Trophoblast cell (in vitro differentiated cells and primary cell): ENCODE results near the gene LRRFIP1.

ENCODE experiments used
- DNase-seq, 2 donors: peaks; one replicate each; pipeline ENCODE4 v3.0.0-alpha.2; 2016
- H2AFZ ChIP-seq: 2 replicates; pipeline ENCODE4 v1.6.1; 2013; ENCODE audit warnings: low read length, moderate library complexity, mild to moderate bottlenecking; ENCODE audit not compliant: insufficient read depth, poor library complexity
- H2AK5ac ChIP-seq: 2 replicates; pipeline ENCODE4 v1.6.1; 2013; ENCODE audit warnings: mild to moderate bottlenecking, low read length
- H2BK120ac ChIP-seq: 2 replicates; pipeline ENCODE4 v1.6.1; 2013; ENCODE audit warnings: low read length, mild to moderate bottlenecking, moderate library complexity; ENCODE audit not compliant: insufficient read depth, poor library complexity
- H2BK12ac ChIP-seq: 2 replicates; pipeline ENCODE4 v1.6.1; 2013; ENCODE audit warnings: mild to moderate bottlenecking, low read length, moderate library complexity
- H2BK5ac ChIP-seq: 2 replicates; pipeline ENCODE4 v1.6.1; 2013; ENCODE audit warnings: low read length, low read depth, moderate library complexity, mild to moderate bottlenecking; ENCODE audit not compliant: poor library complexity
- H3K14ac ChIP-seq: 2 replicates; pipeline ENCODE4 v1.6.1; 2013; ENCODE audit warnings: mild to moderate bottlenecking, low read length
- H3K18ac ChIP-seq: 2 replicates; pipeline ENCODE4 v1.6.1; 2013; ENCODE audit warnings: mild to moderate bottlenecking, low read length
- H3K23ac ChIP-seq: 2 replicates; pipeline ENCODE4 v1.6.1; 2013; ENCODE audit warnings: low read length
- H3K27ac ChIP-seq: 2 replicates; pipeline ENCODE4 v1.5.1; 2013; ENCODE audit warnings: low read depth, mild to moderate bottlenecking, inconsistent platforms, low read length, moderate library complexity
- H3K27me3 ChIP-seq: 2 replicates; pipeline ENCODE4 v1.6.1; 2013; ENCODE audit warnings: inconsistent platforms, mild to moderate bottlenecking, low read length, moderate library complexity; ENCODE audit not compliant: insufficient read depth
- H3K36me3 ChIP-seq, 2 experiments: 1 replicate in 1 of 2; 2 replicates in 1 of 2; pipeline ENCODE4 v1.6.1; 2013; ENCODE audit warnings: low read length in 2 of 2, mild to moderate bottlenecking in 2 of 2, moderate library complexity in 1 of 2; ENCODE audit not compliant: insufficient read depth in 2 of 2, control insufficient read depth in 1 of 2
- H3K4ac ChIP-seq: 2 replicates; pipeline ENCODE4 v1.6.1; 2013; ENCODE audit warnings: low read depth, mild to moderate bottlenecking, low read length, moderate library complexity
- H3K4me1 ChIP-seq, 2 experiments: 1 replicate in 1 of 2; 2 replicates in 1 of 2; pipeline ENCODE4 v1.6.1; 2013; ENCODE audit warnings: low read length in 2 of 2, mild to moderate bottlenecking in 2 of 2, moderate library complexity in 1 of 2; ENCODE audit not compliant: insufficient read depth in 2 of 2, control insufficient read depth in 1 of 2
- H3K4me2 ChIP-seq: 2 replicates; pipeline ENCODE4 v1.6.1; 2013; ENCODE audit warnings: inconsistent platforms, mild to moderate bottlenecking, low read length, moderate library complexity
- H3K4me3 ChIP-seq: 2 replicates; pipeline ENCODE4 v1.5.1; 2013; ENCODE audit warnings: mild to moderate bottlenecking, low read depth, low read length, inconsistent platforms
- H3K79me1 ChIP-seq: one replicate; pipeline ENCODE4 v1.6.1; 2013; ENCODE audit warnings: low read length
- H3K79me2 ChIP-seq: 2 replicates; pipeline ENCODE4 v1.6.1; 2013; ENCODE audit warnings: low read length, mild to moderate bottlenecking; ENCODE audit not compliant: control insufficient read depth, insufficient read depth, poor library complexity
- H3K9ac ChIP-seq: 2 replicates; pipeline ENCODE4 v1.6.1; 2013; ENCODE audit warnings: mild to moderate bottlenecking, low read length
- H3K9me3 ChIP-seq: 2 replicates; pipeline ENCODE4 v1.6.1; 2013; ENCODE audit warnings: low read depth, mild to moderate bottlenecking, control low read depth, inconsistent platforms, low read length; ENCODE audit not compliant: insufficient read depth
- H4K12ac ChIP-seq: 2 replicates; pipeline ENCODE4 v1.6.1; 2013; ENCODE audit warnings: low read depth, mild to moderate bottlenecking, low read length, moderate library complexity
- H4K8ac ChIP-seq: 2 replicates; pipeline ENCODE4 v1.6.1; 2013; ENCODE audit warnings: low read depth, mild to moderate bottlenecking, low read length, moderate library complexity
- H4K91ac ChIP-seq: one replicate; pipeline ENCODE4 v1.6.1; 2013; ENCODE audit warnings: low read depth, mild to moderate bottlenecking, low read length, moderate library complexity
- WGBS: extraction: QIAGEN DNeasy Blood & Tissue Kit; methylation state at CpG from one replicate; pipeline ENCODE4 v1.1.7; 2013; ENCODE audit warnings: missing lambda C conversion rate; ENCODE audit not compliant: insufficient read length, insufficient coverage; ENCODE audit errors: extremely low coverage; 5-methylcytosine and 5-hydroxymethylcytosine counted together

Gene LRRFIP1

GRCh38 chr2:237640493-237640998, 13.2 kb downstream of the LRRFIP1 start:
- Histone ChIP-seq H3K14ac (no peak overlapping the region), H3K4ac (no peak overlapping the region), H3K23ac (no peak overlapping the region), H4K12ac (no peak overlapping the region), H3K36me3 (peaks cover 4 to 5% of the 10 kb centered on the region in 2 experiments), H3K9ac (no peak overlapping the region), H2AK5ac (no peak overlapping the region), H2AFZ (no peak overlapping the region), H4K91ac (no peak overlapping the region), H2BK120ac (no peak overlapping the region), H3K4me3 (no peak overlapping the region), H3K4me1 (peaks cover 2 to 4% of the 10 kb centered on the region in 2 experiments), H3K4me2 (no peak overlapping the region), H4K8ac (no peak overlapping the region), H3K79me1 (no peaks in the 10 kb centered on the region), H3K27ac (no peak overlapping the region), H2BK12ac (no peak overlapping the region), H3K9me3 (peaks cover 5% of the 10 kb centered on the region), H3K18ac (no peak overlapping the region), H3K27me3 (no peaks in the 10 kb centered on the region), H3K79me2 (no peaks in the 10 kb centered on the region), H2BK5ac (no peak overlapping the region)
- no peak for DNase-seq
- no CpG with 5 or more reads among the region's 12 CpGs for WGBS

GRCh38 chr2:237642038-237642734, 14.8 kb downstream of the LRRFIP1 start:
- Histone ChIP-seq H3K79me2 (no peaks in the 10 kb centered on the region), H4K12ac (no peak overlapping the region), H3K79me1 (no peaks in the 10 kb centered on the region), H3K4me3 (no peak overlapping the region), H3K9me3 (peaks cover 2% of the 10 kb centered on the region), H3K27me3 (no peaks in the 10 kb centered on the region), H3K14ac (no peak overlapping the region), H3K18ac (no peak overlapping the region), H2AFZ (no peak overlapping the region), H2BK120ac (no peak overlapping the region), H2BK12ac (no peak overlapping the region), H4K91ac (no peak overlapping the region), H3K4me1 (peaks cover 2 to 4% of the 10 kb centered on the region in 2 experiments), H3K4me2 (no peak overlapping the region), H3K36me3 (peaks cover 4 to 5% of the 10 kb centered on the region in 2 experiments), H3K9ac (no peak overlapping the region), H2AK5ac (no peak overlapping the region), H3K23ac (no peak overlapping the region), H4K8ac (no peak overlapping the region), H3K27ac (no peak overlapping the region), H2BK5ac (no peak overlapping the region), H3K4ac (no peak overlapping the region)
- no peak for DNase-seq
- no CpG with 5 or more reads among the region's 12 CpGs for WGBS

DNA sequence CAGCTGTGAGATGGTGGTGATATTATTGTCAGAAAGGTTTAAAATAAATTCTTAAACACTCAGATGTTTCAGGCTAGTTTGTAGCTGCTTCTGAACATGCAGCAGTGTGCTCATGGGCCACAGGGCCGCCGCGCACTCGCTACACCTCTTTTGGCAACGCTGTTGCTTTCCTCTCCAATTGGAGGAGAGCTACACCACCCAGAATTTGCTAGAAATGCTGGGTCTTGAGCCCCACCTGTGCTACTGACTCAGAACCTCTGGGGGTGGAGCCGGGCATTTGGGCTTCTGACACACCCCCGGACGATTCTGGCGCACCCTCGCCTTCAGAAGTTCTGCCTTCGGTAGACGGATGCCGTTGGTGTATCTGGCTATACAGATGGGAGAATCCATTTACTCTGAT, 15.7 kb downstream of the LRRFIP1 start:
- Histone ChIP-seq H3K4me3 (no peak overlapping the region), H3K9me3 (peaks cover 2% of the 10 kb centered on the region), H3K23ac (no peak overlapping the region), H2BK12ac (no peak overlapping the region), H3K9ac (no peak overlapping the region), H2AFZ (no peak overlapping the region), H4K8ac (no peak overlapping the region), H4K12ac (no peak overlapping the region), H3K4me1 (peaks cover 2 to 4% of the 10 kb centered on the region in 2 experiments), H4K91ac (no peak overlapping the region), H3K4ac (no peak overlapping the region), H3K18ac (no peak overlapping the region), H3K14ac (no peak overlapping the region), H2BK5ac (no peak overlapping the region), H3K4me2 (no peak overlapping the region), H3K79me2 (no peaks in the 10 kb centered on the region), H3K36me3 (peaks cover 4 to 5% of the 10 kb centered on the region in 2 experiments), H3K79me1 (no peaks in the 10 kb centered on the region), H3K27me3 (no peaks in the 10 kb centered on the region), H3K27ac (no peak overlapping the region), H2AK5ac (no peak overlapping the region), H2BK120ac (no peak overlapping the region)
- no peak for DNase-seq
- WGBS: no CpG with 5 or more reads among the region's 13 CpGs

DNA sequence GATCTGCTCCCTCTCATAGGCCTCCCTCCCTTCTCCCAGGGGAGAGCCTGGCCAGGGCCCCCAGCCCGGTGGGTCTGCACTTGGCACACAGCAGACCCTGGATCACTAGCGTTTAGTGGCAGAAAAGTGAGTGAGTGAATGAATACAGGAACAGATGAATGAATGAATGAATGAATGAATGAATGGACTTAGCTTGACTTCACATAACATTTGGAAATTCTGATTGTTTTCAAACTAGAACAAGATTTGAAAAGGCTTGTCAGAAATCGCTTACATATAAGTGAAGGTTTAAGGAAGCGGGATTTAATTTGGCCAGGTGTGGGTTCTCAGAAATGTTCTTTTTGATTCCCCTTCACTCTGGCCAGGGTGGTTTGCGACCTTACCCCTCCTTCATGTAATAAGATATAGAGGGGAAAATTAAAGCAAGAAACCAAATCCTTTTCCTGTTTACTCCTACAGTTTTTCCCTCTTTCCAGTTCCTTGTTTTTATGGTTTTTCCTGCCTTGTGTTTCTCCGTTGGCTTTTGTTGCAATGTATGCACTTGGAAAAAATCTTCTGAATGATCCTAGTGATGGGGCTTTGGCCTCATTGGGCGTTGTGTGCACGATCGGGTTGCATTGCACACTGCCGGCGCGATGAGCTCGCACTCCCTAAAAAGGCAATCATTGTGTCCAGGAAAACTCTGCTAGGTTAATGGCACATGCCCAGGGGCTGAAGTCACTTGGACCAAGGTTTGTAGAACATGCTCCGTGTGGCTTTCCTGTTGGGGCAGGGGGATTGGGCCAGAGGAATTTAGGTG, 16.4 kb downstream of the LRRFIP1 start:
- no CpG with 5 or more reads among the region's 14 CpGs for WGBS

More for the DNA sequence above, 16.4 kb downstream of the LRRFIP1 start:
- H3K27me3 ChIP-seq: no peaks in the 10 kb centered on the region
- peaks cover 4 to 5% of the 10 kb centered on the region in 2 experiments for H3K4me1 ChIP-seq
- no peak overlapping the region for H2AK5ac ChIP-seq
- no peak overlapping the region for H4K91ac ChIP-seq
- no peak overlapping the region for H3K9ac ChIP-seq
- no peak overlapping the region for H3K27ac ChIP-seq
- no peak overlapping the region for H4K12ac ChIP-seq
- DNase-seq: no peak
- H3K4me3 ChIP-seq: no peak overlapping the region
- no peak overlapping the region for H4K8ac ChIP-seq
- no peaks in the 10 kb centered on the region for H3K79me1 ChIP-seq
- peaks cover 2% of the 10 kb centered on the region for H3K9me3 ChIP-seq
- no peak overlapping the region for H2BK12ac ChIP-seq
- H3K14ac ChIP-seq: no peak overlapping the region
- H2AFZ ChIP-seq: no peak overlapping the region
- H3K23ac ChIP-seq: no peak overlapping the region
- no peak overlapping the region for H2BK5ac ChIP-seq
- no peak overlapping the region for H3K4ac ChIP-seq
- H3K18ac ChIP-seq: no peak overlapping the region
- no peak overlapping the region for H3K4me2 ChIP-seq
- H3K36me3 ChIP-seq: peaks cover 4 to 5% of the 10 kb centered on the region in 2 experiments
- H2BK120ac ChIP-seq: no peak overlapping the region
- H3K79me2 ChIP-seq: no peaks in the 10 kb centered on the region
